BLaER1 (cell line): ENCODE data around the gene ZDHHC8.
A peak's percentile ranks its signal among the peaks of the same experiment; 100 is the strongest.

Experiments
- H3K27ac ChIP-seq: shearing (Covaris generic); formaldehyde crosslinking; 2 replicates; pipeline ENCODE4 v1.8.1; 2022
- H3K27me3 ChIP-seq: shearing (Covaris generic); formaldehyde crosslinking; 2 replicates; pipeline ENCODE4 v1.8.1; 2022
- H3K36me3 ChIP-seq: shearing (Covaris generic); formaldehyde crosslinking; 2 replicates; pipeline ENCODE4 v1.8.1; 2022
- H3K4me1 ChIP-seq: shearing (Covaris generic); formaldehyde crosslinking; 2 replicates; pipeline ENCODE4 v1.8.1; 2022
- H3K4me2 ChIP-seq: shearing (Covaris generic); formaldehyde crosslinking; 2 replicates; pipeline ENCODE4 v1.8.1; 2022
- H3K4me3 ChIP-seq: shearing (Covaris generic); formaldehyde crosslinking; 2 replicates; pipeline ENCODE4 v1.8.1; 2022
- H3K9ac ChIP-seq: shearing (Covaris generic); formaldehyde crosslinking; 2 replicates; pipeline ENCODE4 v1.8.1; 2022
- H3K9me3 ChIP-seq: shearing (Covaris generic); formaldehyde crosslinking; 2 replicates; pipeline ENCODE4 v1.8.1; 2022
- H4K20me1 ChIP-seq: shearing (Covaris generic); formaldehyde crosslinking; 2 replicates; pipeline ENCODE4 v1.8.1; 2022
- Cebpa-rat ChIP-seq: shearing (Covaris generic); IDR thresholded peaks from 2 replicates; pipeline ENCODE4 v1.8.1; 2022

Gene ZDHHC8

GRCh38 chr22:20196094-20196842 lies 64.7 kb downstream of the ZDHHC8 start:
- Histone ChIP-seq H4K20me1 (no peaks in the 10 kb centered on the region), H3K9ac (peak overlapping the region; percentile 34; the same call in 1 of the 2 replicates), H3K4me1 (peaks cover 67% of the 10 kb centered on the region), H3K27me3 (no peaks in the 10 kb centered on the region), H3K36me3 (no peaks in the 10 kb centered on the region), H3K4me2 (peak overlapping the region; percentile 69), H3K9me3 (no peaks in the 10 kb centered on the region), H3K27ac (peak overlapping the region; percentile 69), H3K4me3 (no peak overlapping the region)
- no peak for TF ChIP-seq Cebpa-rat
